ENCODE measurements around the gene RNF4.
A peak's percentile ranks its signal among the peaks of the same experiment; 100 is the strongest.
"Not testable (repeated sequence)": the region's sequence is repeated elsewhere in the genome, so short reads cannot be mapped to it uniquely, and the experiment has no call there.

The RNF4 gene

GRCh38 chr4:2537011-2537830 is 68.3 kb downstream of the RNF4 start:
- H3K36me3 ChIP-seq (ENCODE audit: control insufficient read depth, insufficient read depth, low read length), result peaks cover 8% of the 10 kb centered on the region
- H3K4me1 ChIP-seq (ENCODE audit: control insufficient read depth, insufficient read depth, low read length, poor library complexity, severe bottlenecking), result peaks cover 7% of the 10 kb centered on the region
- WGBS, 2 experiments (ENCODE audit: insufficient coverage in 2 of 2), result 0 to 1% methylated on average over 95 to 101 of the region's 103 CpGs
- H3K9me3 ChIP-seq (ENCODE audit: control insufficient read depth, low read length), result no peaks in the 10 kb centered on the region
- H3K4me3 ChIP-seq (ENCODE audit: extremely low read depth, insufficient read depth, low read length, poor library complexity, severe bottlenecking), result peak overlapping the region; percentile 85
- peak overlapping the region; percentile 74 for H3K27ac ChIP-seq (ENCODE audit: low read depth, low read length, severe bottlenecking)

GRCh38 chr4:2543580-2544191 is 74.8 kb downstream of the RNF4 start:
- peaks cover 29% of the 10 kb centered on the region for H3K36me3 ChIP-seq (ENCODE audit: control insufficient read depth, insufficient read depth, low read length)
- not testable (repeated sequence) for H3K27ac ChIP-seq (ENCODE audit: low read depth, low read length, severe bottlenecking); H3K4me1 ChIP-seq (ENCODE audit: control insufficient read depth, insufficient read depth, low read length, poor library complexity, severe bottlenecking); H3K9me3 ChIP-seq (ENCODE audit: control insufficient read depth, low read length); H3K4me3 ChIP-seq (ENCODE audit: extremely low read depth, insufficient read depth, low read length, poor library complexity, severe bottlenecking)
- WGBS, 2 experiments (ENCODE audit: insufficient coverage in 2 of 2), result 100% methylated on average over 1 to 5 of the region's 10 CpGs

- Histone ChIP-seq H3K4me1 (ENCODE audit: control insufficient read depth, insufficient read depth, low read length, poor library complexity, severe bottlenecking) (no peaks in the 10 kb centered on the region), H3K27ac (ENCODE audit: low read depth, low read length, severe bottlenecking) (no peak overlapping the region), H3K36me3 (ENCODE audit: control insufficient read depth, insufficient read depth, low read length) (peaks cover 21% of the 10 kb centered on the region), H3K4me3 (ENCODE audit: extremely low read depth, insufficient read depth, low read length, poor library complexity, severe bottlenecking) (no peak overlapping the region), H3K9me3 (ENCODE audit: control insufficient read depth, low read length) (no peaks in the 10 kb centered on the region)
- 94 to 98% methylated on average over 5 of the region's 7 CpGs for WGBS, 2 experiments (ENCODE audit: insufficient coverage in 2 of 2)
These were observed 76.6 kb downstream of the RNF4 start for GRCh38 chr4:2545321-2546013.

- no peaks in the 10 kb centered on the region for H3K9me3 ChIP-seq (ENCODE audit: control insufficient read depth, low read length)
- H3K4me3 ChIP-seq (ENCODE audit: extremely low read depth, insufficient read depth, low read length, poor library complexity, severe bottlenecking), result no peak overlapping the region
- H3K27ac ChIP-seq (ENCODE audit: low read depth, low read length, severe bottlenecking), result no peak overlapping the region
- no peaks in the 10 kb centered on the region for H3K4me1 ChIP-seq (ENCODE audit: control insufficient read depth, insufficient read depth, low read length, poor library complexity, severe bottlenecking)
- H3K36me3 ChIP-seq (ENCODE audit: control insufficient read depth, insufficient read depth, low read length), result peaks cover 21% of the 10 kb centered on the region
These were observed 77.4 kb downstream of the RNF4 start for GRCh38 chr4:2546286-2546823.

GRCh38 chr4:2546961-2547691 is 78.2 kb downstream of the RNF4 start:
- not testable (repeated sequence) for H3K4me1 ChIP-seq (ENCODE audit: control insufficient read depth, insufficient read depth, low read length, poor library complexity, severe bottlenecking); H3K9me3 ChIP-seq (ENCODE audit: control insufficient read depth, low read length); H3K4me3 ChIP-seq (ENCODE audit: extremely low read depth, insufficient read depth, low read length, poor library complexity, severe bottlenecking); H3K27ac ChIP-seq (ENCODE audit: low read depth, low read length, severe bottlenecking)
- 95 to 98% methylated on average over 7 to 8 of the region's 16 CpGs for WGBS, 2 experiments (ENCODE audit: insufficient coverage in 2 of 2)
- H3K36me3 ChIP-seq (ENCODE audit: control insufficient read depth, insufficient read depth, low read length), result peaks cover 21% of the 10 kb centered on the region

GRCh38 chr4:2551118-2551517 is 82.2 kb downstream of the RNF4 start:
- Histone ChIP-seq H3K4me1 (ENCODE audit: control insufficient read depth, insufficient read depth, low read length, poor library complexity, severe bottlenecking) (no peaks in the 10 kb centered on the region), H3K36me3 (ENCODE audit: control insufficient read depth, insufficient read depth, low read length) (peaks cover 3% of the 10 kb centered on the region), H3K27ac (ENCODE audit: low read depth, low read length, severe bottlenecking) (no peak overlapping the region), H3K9me3 (ENCODE audit: control insufficient read depth, low read length) (no peaks in the 10 kb centered on the region), H3K4me3 (ENCODE audit: extremely low read depth, insufficient read depth, low read length, poor library complexity, severe bottlenecking) (no peak overlapping the region)

GRCh38 chr4:2552806-2553205 is 83.9 kb downstream of the RNF4 start:
- 88 to 95% methylated on average over 5 to 8 of the region's 11 CpGs for WGBS, 2 experiments (ENCODE audit: insufficient coverage in 2 of 2)
- Histone ChIP-seq H3K36me3 (ENCODE audit: control insufficient read depth, insufficient read depth, low read length) (peaks cover 3% of the 10 kb centered on the region), H3K4me1 (ENCODE audit: control insufficient read depth, insufficient read depth, low read length, poor library complexity, severe bottlenecking) (no peaks in the 10 kb centered on the region), H3K9me3 (ENCODE audit: control insufficient read depth, low read length) (no peaks in the 10 kb centered on the region), H3K4me3 (ENCODE audit: extremely low read depth, insufficient read depth, low read length, poor library complexity, severe bottlenecking) (no peak overlapping the region), H3K27ac (ENCODE audit: low read depth, low read length, severe bottlenecking) (no peak overlapping the region)

- Histone ChIP-seq H3K36me3 (ENCODE audit: control insufficient read depth, insufficient read depth, low read length) (peaks cover 48% of the 10 kb centered on the region), H3K4me1 (ENCODE audit: control insufficient read depth, insufficient read depth, low read length, poor library complexity, severe bottlenecking) (peaks cover 4% of the 10 kb centered on the region), H3K4me3 (ENCODE audit: extremely low read depth, insufficient read depth, low read length, poor library complexity, severe bottlenecking) (no peak overlapping the region), H3K9me3 (ENCODE audit: control insufficient read depth, low read length) (no peaks in the 10 kb centered on the region), H3K27ac (ENCODE audit: low read depth, low read length, severe bottlenecking) (no peak overlapping the region)
- WGBS, 2 experiments (ENCODE audit: insufficient coverage in 2 of 2), result 97 to 100% methylated on average over 4 of the region's 6 CpGs
These were observed 89.4 kb downstream of the RNF4 start for GRCh38 chr4:2558301-2558700.

GRCh38 chr4:2560167-2560566 is 91.3 kb downstream of the RNF4 start:
- no peak overlapping the region for H3K27ac ChIP-seq (ENCODE audit: low read depth, low read length, severe bottlenecking)
- H3K4me3 ChIP-seq (ENCODE audit: extremely low read depth, insufficient read depth, low read length, poor library complexity, severe bottlenecking), result no peak overlapping the region
- 95 to 99% methylated on average over 11 of the region's 12 CpGs for WGBS, 2 experiments (ENCODE audit: insufficient coverage in 2 of 2)
- H3K4me1 ChIP-seq (ENCODE audit: control insufficient read depth, insufficient read depth, low read length, poor library complexity, severe bottlenecking), result peaks cover 4% of the 10 kb centered on the region
- peaks cover 63% of the 10 kb centered on the region for H3K36me3 ChIP-seq (ENCODE audit: control insufficient read depth, insufficient read depth, low read length)
- H3K9me3 ChIP-seq (ENCODE audit: control insufficient read depth, low read length), result no peaks in the 10 kb centered on the region

Data from mesodermal cell (in vitro differentiated cells).